HUES64 (cell line): ENCODE results near the gene LTBP4.

Experiments
- H3K27ac ChIP-seq: 2 replicates; pipeline ENCODE4 v1.7.0; 2013; ENCODE audit warnings: low read depth, low read length, inconsistent platforms
- H3K27me3 ChIP-seq: 2 replicates; pipeline ENCODE4 v1.6.1; 2013; ENCODE audit warnings: mild to moderate bottlenecking, low read length; ENCODE audit not compliant: insufficient read depth
- H3K36me3 ChIP-seq: 2 replicates; pipeline ENCODE4 v1.6.1; 2013; ENCODE audit warnings: mild to moderate bottlenecking, low read length; ENCODE audit not compliant: insufficient read depth
- H3K4me1 ChIP-seq: 2 replicates; pipeline ENCODE4 v1.6.1; 2013; ENCODE audit warnings: mild to moderate bottlenecking, low read length, moderate library complexity; ENCODE audit not compliant: insufficient read depth
- H3K4me3 ChIP-seq: 2 replicates; pipeline ENCODE4 v1.5.1; 2013; ENCODE audit warnings: mild to moderate bottlenecking, low read length, moderate library complexity
- H3K9ac ChIP-seq: 2 replicates; pipeline ENCODE4 v1.6.1; 2013; ENCODE audit warnings: mild to moderate bottlenecking, low read depth, low read length
- H3K9me3 ChIP-seq: 2 replicates; pipeline ENCODE4 v1.6.1; 2013; ENCODE audit warnings: low read depth, low read length; ENCODE audit not compliant: insufficient read depth
- WGBS: fragments of 150-250, 120-280 bp; methylation state at CpG from one replicate; pipeline ENCODE4 v1.1.7; 2013; ENCODE audit warnings: missing lambda C conversion rate; 5-methylcytosine and 5-hydroxymethylcytosine counted together

The LTBP4 gene

DNA sequence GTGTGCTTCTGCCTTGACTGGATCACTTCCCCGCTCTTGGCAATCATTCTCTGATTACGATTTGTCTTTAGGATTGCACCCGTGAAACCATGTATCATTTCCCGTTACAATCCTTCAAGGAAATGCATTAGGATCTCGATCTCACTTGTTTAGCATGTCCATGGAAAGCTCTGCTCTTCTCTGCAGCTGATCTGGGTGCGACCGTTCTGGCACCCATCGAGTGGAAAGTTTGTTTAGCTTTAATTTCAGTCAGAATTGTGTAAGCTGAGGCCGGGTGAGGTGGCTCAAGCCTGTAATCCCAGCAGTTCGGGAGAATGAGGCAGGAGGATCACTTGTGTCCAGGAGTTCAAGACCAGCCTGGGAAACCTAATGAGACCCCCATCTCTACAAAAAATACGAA, 58.4 kb downstream of the LTBP4 start:
- WGBS, result 91% methylated on average over 11 of the region's 11 CpGs
- no peaks in the 10 kb centered on the region for H3K36me3 ChIP-seq
- H3K27ac ChIP-seq, result no peak overlapping the region
- no peak overlapping the region for H3K9ac ChIP-seq
- H3K4me1 ChIP-seq, result no peaks in the 10 kb centered on the region
- no peaks in the 10 kb centered on the region for H3K9me3 ChIP-seq
- no peaks in the 10 kb centered on the region for H3K27me3 ChIP-seq
- no peak overlapping the region for H3K4me3 ChIP-seq

DNA sequence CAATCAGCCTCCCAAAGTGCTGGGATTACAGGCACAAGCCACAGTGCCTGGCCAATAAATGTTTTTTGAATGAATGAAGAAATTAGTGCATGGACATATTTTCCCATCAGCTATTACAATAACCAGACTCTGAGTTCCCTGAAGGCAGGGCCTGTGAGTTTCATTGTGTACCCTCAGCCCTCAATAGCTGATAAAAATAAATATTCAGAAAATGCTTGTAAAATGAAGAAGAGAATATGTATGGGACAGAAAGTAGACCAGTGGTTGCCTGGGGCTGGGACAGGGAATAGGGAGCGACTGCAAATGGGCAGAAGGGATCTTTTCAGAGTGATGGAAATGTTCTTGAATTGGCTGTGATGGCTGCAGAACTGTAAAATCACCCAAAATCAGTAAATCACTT, 60.4 kb downstream of the LTBP4 start:
- Histone ChIP-seq H3K9me3 (no peaks in the 10 kb centered on the region), H3K27ac (no peak overlapping the region), H3K4me3 (no peak overlapping the region), H3K9ac (no peak overlapping the region), H3K36me3 (no peaks in the 10 kb centered on the region), H3K27me3 (no peaks in the 10 kb centered on the region), H3K4me1 (no peaks in the 10 kb centered on the region)
- 92% methylated on average over 1 of the region's 1 CpG for WGBS

DNA sequence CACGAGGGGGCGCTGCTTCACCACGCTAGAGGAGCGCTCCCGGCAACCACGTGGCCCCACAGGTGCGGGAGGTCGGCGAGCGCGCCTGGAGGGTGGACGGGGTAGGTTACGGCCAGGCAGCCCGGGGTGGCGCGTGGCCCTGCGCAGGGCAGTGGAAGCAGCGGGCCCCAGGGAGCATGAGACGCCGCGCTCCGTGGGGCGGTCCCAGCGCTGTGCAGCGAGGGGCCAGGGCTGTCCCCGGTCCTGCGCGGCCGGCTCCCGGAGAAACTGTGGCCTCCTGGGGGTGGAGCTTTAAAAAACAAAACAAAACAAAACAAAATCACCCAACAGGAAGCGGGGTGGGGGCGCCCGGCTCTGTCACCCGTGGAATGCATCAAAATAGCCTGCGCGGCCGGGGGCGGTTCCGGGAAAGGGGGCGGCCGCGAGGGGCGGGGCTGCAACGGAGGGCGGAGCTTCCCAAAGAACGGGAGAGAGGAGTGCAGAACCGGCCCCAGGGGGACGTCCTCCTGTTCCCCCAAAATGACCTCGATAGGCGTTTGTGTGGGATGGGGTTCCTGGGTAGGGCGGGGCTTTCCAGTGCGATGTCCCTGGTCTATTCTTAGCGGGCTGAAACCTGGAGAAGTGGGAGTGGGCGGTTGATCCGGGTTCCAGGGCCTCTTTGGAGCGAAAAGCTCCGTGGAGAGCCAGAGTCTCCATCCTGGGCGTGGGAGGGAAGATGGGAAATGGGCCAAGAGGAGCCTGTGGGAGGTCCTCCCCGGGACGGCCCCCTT, 61.9 kb downstream of the LTBP4 start:
- Histone ChIP-seq H3K27me3 (no peaks in the 10 kb centered on the region), H3K4me1 (no peaks in the 10 kb centered on the region), H3K36me3 (peaks cover 6% of the 10 kb centered on the region), H3K4me3 (peak overlapping the region; percentile 68), H3K9ac (peak overlapping the region; percentile 83), H3K9me3 (no peaks in the 10 kb centered on the region), H3K27ac (peak overlapping the region; percentile 65; the same call in 1 of the 2 replicates)
- WGBS, result under 1% methylated on average over 57 of the region's 60 CpGs

DNA sequence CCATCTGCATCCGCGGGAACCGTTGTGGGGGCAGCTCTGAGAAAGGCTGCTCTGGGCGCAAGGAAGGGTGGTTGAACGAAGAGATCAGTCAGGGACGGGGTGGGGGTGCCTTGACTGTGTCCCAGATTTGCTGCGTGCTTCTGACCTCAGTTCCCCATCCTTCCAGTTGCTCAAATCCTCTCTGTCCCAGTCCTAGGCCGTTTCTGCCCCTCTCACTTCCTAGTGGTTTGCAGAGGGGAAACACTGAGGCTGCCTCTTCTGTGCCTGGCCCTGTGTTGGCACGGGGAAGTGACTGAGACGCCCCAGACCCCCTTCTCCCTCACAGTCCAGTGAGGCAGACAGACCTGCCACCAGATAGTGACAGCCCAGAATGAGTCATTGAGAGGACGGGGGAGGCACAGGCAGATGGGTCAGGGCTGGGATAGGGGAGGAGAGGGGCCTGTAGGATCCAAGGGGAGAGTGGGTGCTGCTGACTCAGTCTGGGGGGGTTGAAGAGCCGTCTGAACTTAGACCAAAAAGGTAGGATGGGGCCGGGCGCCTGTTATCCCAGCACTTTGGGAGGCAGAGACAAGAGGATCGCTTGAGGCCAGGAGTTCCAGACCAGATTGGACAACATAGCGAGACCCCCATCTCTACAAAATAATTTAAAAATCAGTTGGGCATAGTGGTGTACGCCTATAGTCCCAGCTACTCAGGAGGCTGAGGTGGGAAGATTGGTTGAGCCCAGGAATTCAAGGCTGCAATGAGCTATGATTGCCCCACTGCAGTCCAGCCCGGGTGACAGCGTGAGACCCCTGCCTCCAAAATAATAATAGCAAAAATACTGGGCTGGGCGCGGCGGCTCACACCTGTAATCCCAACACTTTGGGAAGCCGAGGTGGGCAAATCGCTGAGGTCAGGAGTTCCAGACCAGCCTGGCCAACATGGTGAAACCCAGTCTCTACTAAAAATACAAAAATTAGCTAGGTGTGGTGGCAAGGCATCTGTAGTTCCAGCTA, 62.8 kb downstream of the LTBP4 start:
- 53% methylated on average over 23 of the region's 24 CpGs for WGBS
- no peaks in the 10 kb centered on the region for H3K9me3 ChIP-seq
- no peak overlapping the region for H3K27ac ChIP-seq
- no peaks in the 10 kb centered on the region for H3K27me3 ChIP-seq
- H3K4me1 ChIP-seq, result no peaks in the 10 kb centered on the region
- H3K4me3 ChIP-seq, result peak overlapping the region; percentile 68
- H3K36me3 ChIP-seq, result peaks cover 15% of the 10 kb centered on the region
- H3K9ac ChIP-seq, result peak overlapping the region; percentile 42; the same call in 1 of the 2 replicates

DNA sequence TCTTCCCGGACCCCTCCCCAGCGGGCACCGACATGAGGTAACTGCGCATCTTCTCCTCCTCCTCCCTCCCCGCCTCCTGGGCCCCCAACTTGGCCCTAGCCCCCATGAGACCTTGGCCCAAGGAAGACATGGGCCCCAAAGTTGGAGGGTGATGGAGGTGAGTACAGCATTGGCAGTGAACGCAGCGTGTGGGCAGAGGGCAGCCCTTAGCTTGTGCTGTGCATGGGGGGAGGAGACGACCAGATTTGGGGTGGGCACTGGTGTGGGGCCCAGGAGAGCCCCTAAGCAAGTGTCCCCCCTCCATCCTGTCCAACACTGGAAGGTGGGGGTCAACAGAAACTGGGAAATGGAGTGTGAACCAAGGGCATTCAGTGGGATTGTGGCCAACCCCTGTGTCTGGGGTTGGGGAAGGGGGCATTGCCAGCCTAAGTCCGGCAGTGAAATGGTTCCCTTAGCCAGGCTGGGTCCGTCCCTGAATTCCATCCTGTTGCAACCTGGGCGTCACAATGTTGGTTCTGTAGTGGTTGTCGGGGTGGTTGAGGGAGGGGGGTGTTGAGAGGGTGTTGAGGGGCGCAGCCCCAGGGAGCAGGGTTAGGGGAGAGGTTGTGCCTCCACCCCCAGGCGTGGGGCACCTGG, 65.8 kb downstream of the LTBP4 start:
- H3K4me3 ChIP-seq, result no peak overlapping the region

DNA sequence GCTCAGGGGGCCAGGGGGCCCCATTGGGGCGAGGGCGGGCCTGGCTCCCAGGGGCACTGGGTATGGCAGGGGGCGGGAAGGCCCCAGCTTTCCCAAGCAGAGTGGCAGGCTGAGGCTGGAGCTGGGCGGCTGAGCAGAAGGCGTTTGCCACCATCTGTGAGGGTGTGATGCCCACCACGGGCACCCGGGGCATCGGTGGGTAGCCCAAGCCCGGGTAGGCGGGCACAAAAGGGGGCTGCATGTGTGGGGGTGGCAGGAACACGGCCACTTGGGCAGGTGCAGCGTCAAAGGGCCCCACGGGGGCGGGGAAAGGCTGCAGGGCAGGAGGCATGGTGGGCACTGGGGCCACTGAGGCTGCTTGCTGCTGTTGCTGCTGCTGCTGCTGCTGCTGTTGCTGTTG, 66.4 kb downstream of the LTBP4 start:
- no peaks in the 10 kb centered on the region for H3K4me1 ChIP-seq
- H3K27ac ChIP-seq, result no peak overlapping the region
- WGBS, result 95% methylated on average over 14 of the region's 14 CpGs
- H3K36me3 ChIP-seq, result peaks cover 50% of the 10 kb centered on the region
- no peak overlapping the region for H3K9ac ChIP-seq
- no peak overlapping the region for H3K4me3 ChIP-seq
- H3K9me3 ChIP-seq, result no peaks in the 10 kb centered on the region
- no peaks in the 10 kb centered on the region for H3K27me3 ChIP-seq

More for the DNA sequence above, 65.8 kb downstream of the LTBP4 start:
- H3K9ac ChIP-seq, result no peak overlapping the region
- no peaks in the 10 kb centered on the region for H3K4me1 ChIP-seq
- no peaks in the 10 kb centered on the region for H3K27me3 ChIP-seq
- H3K36me3 ChIP-seq, result peaks cover 43% of the 10 kb centered on the region
- WGBS, result 94% methylated on average over 14 of the region's 14 CpGs
- no peak overlapping the region for H3K27ac ChIP-seq
- H3K9me3 ChIP-seq, result no peaks in the 10 kb centered on the region

DNA sequence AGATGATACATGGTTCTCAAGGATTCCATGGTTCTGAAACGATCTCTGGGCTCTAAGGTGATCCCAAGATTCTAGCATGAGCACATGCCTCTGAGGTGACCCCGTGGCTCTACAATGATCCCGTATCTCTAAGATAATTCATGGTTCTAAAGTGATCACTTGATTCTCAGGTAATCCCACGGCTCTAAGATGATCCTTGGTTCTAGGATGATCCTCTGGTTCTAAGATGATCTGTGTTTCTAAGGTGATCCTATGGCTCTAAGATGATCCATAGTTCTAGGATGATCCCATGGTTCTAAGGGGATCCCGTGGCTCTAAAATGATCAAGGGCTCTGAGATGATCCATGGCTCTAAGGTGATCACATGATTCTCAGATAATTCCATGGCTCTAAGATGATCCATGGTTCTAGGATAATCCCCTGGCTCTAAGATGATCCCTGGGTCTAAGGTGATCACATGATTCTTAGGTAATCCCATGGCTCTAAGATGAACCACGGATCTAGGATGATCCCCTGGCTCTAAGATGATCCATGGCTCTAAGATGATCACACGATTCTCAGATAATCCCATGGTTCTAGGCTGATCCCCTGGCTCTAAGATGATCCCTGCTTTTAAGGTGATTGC, 67.9 kb downstream of the LTBP4 start:
- Histone ChIP-seq H3K4me3 (no peak overlapping the region), H3K27me3 (no peaks in the 10 kb centered on the region), H3K4me1 (no peaks in the 10 kb centered on the region), H3K36me3 (peaks cover 65% of the 10 kb centered on the region), H3K9me3 (no peaks in the 10 kb centered on the region), H3K9ac (no peak overlapping the region), H3K27ac (no peak overlapping the region)
- WGBS, result 91% methylated on average over 7 of the region's 7 CpGs

DNA sequence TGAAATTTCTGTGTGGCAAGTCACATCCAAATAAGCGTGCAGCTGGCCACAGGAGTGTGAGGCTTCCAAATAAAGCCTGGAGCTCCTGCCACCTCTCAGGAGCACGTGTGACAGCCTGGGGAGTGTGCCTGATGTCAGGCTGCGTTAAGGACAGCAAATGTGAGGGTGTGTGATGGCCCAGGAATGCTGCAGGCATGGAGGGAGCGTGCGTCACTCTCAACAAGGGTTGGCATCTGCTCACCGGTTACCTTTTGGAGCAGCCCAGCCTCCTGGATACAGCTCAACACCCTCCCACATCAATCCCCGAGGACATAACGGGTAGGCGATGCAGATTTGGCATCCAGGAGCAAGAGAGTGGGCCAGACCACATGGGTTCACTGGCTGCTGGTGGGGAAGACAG, 70.2 kb downstream of the LTBP4 start:
- H3K27me3 ChIP-seq, result no peaks in the 10 kb centered on the region
- H3K9ac ChIP-seq, result no peak overlapping the region
- no peak overlapping the region for H3K27ac ChIP-seq
- 93% methylated on average over 9 of the region's 9 CpGs for WGBS
- H3K36me3 ChIP-seq, result peaks cover 81% of the 10 kb centered on the region
- no peaks in the 10 kb centered on the region for H3K4me1 ChIP-seq
- H3K4me3 ChIP-seq, result no peak overlapping the region
- H3K9me3 ChIP-seq, result no peaks in the 10 kb centered on the region

DNA sequence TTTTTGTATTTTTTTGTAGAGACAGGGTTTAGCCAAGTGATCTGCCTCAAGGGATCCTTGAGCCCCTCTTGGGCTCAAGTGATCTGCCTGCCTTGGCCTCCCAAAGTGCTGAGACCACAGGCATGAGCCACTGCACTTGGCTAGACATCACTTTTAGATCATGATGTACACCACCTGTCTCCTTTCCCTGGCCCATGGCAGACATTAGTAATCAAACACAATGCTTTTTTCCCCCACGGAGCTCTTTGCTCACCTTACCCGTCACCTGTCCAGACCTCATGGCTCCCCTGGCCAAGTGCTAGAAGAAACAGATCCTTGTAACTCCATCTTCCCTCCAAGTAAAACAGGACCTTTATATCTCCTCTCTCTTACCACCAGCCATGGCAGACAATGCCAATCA, 70.9 kb downstream of the LTBP4 start:
- H3K27me3 ChIP-seq, result no peaks in the 10 kb centered on the region
- no peak overlapping the region for H3K4me3 ChIP-seq
- peaks cover 87% of the 10 kb centered on the region for H3K36me3 ChIP-seq
- no peaks in the 10 kb centered on the region for H3K9me3 ChIP-seq
- H3K4me1 ChIP-seq, result no peaks in the 10 kb centered on the region
- WGBS, result 86% methylated on average over 2 of the region's 2 CpGs
- no peak overlapping the region for H3K27ac ChIP-seq
- no peak overlapping the region for H3K9ac ChIP-seq

DNA sequence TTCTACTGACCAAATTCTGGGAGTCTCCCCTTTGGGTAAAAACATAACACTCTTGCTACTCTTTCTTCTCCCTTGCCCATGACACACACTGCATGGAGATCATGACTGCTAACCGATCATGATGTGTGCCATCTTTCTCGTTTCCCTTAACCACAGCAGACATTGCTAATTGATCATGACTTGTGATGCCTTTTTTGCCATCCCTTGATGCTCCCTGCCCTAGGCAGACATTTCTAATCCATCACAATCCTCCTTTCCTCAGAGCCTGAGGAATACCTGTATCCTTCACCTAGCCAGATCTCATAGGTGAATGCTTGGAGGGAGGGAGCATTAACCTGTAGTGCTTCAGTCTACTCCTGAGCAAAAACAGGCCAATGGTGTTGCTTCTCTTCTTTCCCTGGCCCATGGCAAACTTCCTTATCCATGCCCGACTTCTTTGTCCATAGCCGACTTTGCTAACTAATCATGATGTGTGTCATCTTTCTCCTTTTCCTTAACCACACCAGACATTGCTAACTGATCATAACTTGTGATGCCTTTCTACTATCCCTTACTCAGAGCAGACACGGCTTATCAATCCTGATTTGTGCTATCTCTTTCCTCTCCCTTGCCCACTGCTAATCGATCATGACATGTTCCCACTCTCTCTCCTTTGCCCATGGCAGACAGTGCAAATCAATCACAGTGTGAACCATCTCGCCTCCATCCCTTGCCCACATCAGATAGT, 71.6 kb downstream of the LTBP4 start:
- H3K9me3 ChIP-seq, result no peaks in the 10 kb centered on the region
- no peak overlapping the region for H3K9ac ChIP-seq
- no peaks in the 10 kb centered on the region for H3K4me1 ChIP-seq
- no peak overlapping the region for H3K27ac ChIP-seq
- H3K27me3 ChIP-seq, result no peaks in the 10 kb centered on the region
- peaks cover 92% of the 10 kb centered on the region for H3K36me3 ChIP-seq
- H3K4me3 ChIP-seq, result no peak overlapping the region
- WGBS, result 92% methylated on average over 7 of the region's 7 CpGs
